HepG2 (cell line): ENCODE results near the gene ETV5. TPM values are rescaled to one million over a fixed set of nuclear protein-coding genes. Genes with fewer than 3 reads are reported as not detected.

Experiments used
- ATAC-seq: fragments of 200-7000 bp; cut with Tn5 transposase; 3 replicates; pipeline ENCODE4 v1.9.1; 2020; ENCODE audit warnings: mild to moderate bottlenecking, moderate library complexity
- BruUV-seq: library from RNA; stranded (reverse); fragments of 400-500 nt; replicated peaks from 2 replicates; lab custom pipeline; 2021; lab: Mats Ljungman, UMichigan
- CTCF ChIA-PET: fragments of 300-600 bp; formaldehyde crosslinking; extraction: SDS; loops from one replicate; lab custom pipeline; 2021; ENCODE audit warnings: low total read pairs, inconsistent platforms, low intra/inter-chr PET ratio; lab: Yijun Ruan, JAX
- POLR2A ChIA-PET: fragments of 350-600 bp; sonication (Branson Sonifier 250); formaldehyde crosslinking; loops from one replicate; lab custom pipeline; 2020; ENCODE audit warnings: antibody characterized with exemption, inconsistent platforms; lab: Yijun Ruan, JAX
- DNase-seq: peaks from one replicate; pipeline ENCODE4 v3.0.0-alpha.2; 2015; ENCODE audit warnings: low spot score
- FAIRE-seq: peaks from 3 replicates; lab custom pipeline; 2011; peaks lifted over from hg19 to GRCh38; lab: Jason Lieb, UNC
- H2AFZ ChIP-seq: one replicate; pipeline ENCODE4 v1.6.1; 2011; ENCODE audit warnings: low read length, inconsistent platforms
- H3K27ac ChIP-seq: fragments of 300-600 bp; 3 replicates; pipeline ENCODE4 v1.8.0; 2011; ENCODE audit warnings: mixed run types, mild to moderate bottlenecking, mixed read lengths, low read length, inconsistent platforms; ENCODE audit not compliant: insufficient read depth; ENCODE audit errors: extremely low read length
- H3K27me3 ChIP-seq, 2 experiments: fragments of 200-600 bp in 1 of 2; 2 replicates in 1 of 2; 3 replicates in 1 of 2; pipeline versions ENCODE4 v1.6.0 to v1.8.0; 2011; ENCODE audit warnings: low read length in 2 of 2, mild to moderate bottlenecking in 2 of 2, moderate library complexity in 2 of 2, inconsistent platforms in 1 of 2; ENCODE audit not compliant: insufficient read depth in 2 of 2, control insufficient read depth in 1 of 2
- H3K36me3 ChIP-seq, 2 experiments: fragments of 200-600 bp in 1 of 2; replicated peaks in 1 of 2; 2 replicates in 1 of 2; 3 replicates in 1 of 2; pipeline versions ENCODE4 v1.5.1 to v1.8.0; 2011; ENCODE audit warnings: low read length in 2 of 2, inconsistent platforms in 1 of 2; ENCODE audit not compliant: insufficient read depth in 2 of 2, control insufficient read depth in 1 of 2
- H3K4me1 ChIP-seq: 2 replicates; pipeline ENCODE4 v1.5.1; 2012; ENCODE audit warnings: low read length, inconsistent platforms; ENCODE audit not compliant: insufficient read depth
- H3K4me2 ChIP-seq: 2 replicates; pipeline ENCODE4 v1.6.0; 2011; ENCODE audit warnings: low read depth, low read length, inconsistent platforms
- H3K4me3 ChIP-seq, 3 experiments: fragments of 200-600 bp in 1 of 3; sonication (generic), shearing (Covaris generic) in 1 of 3; replicated peaks in 1 of 3; 2 replicates each; pipeline ENCODE4 v1.5.1; 2011 to 2016; ENCODE audit warnings: low read length in 3 of 3, inconsistent platforms in 2 of 3, low read depth in 2 of 3, mild to moderate bottlenecking in 2 of 3, control low read depth in 1 of 3, mixed read lengths in 1 of 3; ENCODE audit not compliant: insufficient read depth in 1 of 3
- H3K79me2 ChIP-seq: one replicate; pipeline ENCODE4 v1.6.1; 2011; ENCODE audit warnings: low read length, inconsistent platforms; ENCODE audit not compliant: insufficient read depth
- H3K9ac ChIP-seq: 2 replicates; pipeline ENCODE4 v1.6.0; 2011; ENCODE audit warnings: mild to moderate bottlenecking, low read depth, low read length, inconsistent platforms; ENCODE audit not compliant: insufficient read depth
- H3K9me3 ChIP-seq: 2 replicates; pipeline ENCODE4 v1.5.1; 2012; ENCODE audit warnings: mild to moderate bottlenecking, low read length
- H4K20me1 ChIP-seq: 2 replicates; pipeline ENCODE4 v1.6.0; 2011; ENCODE audit warnings: inconsistent platforms, mild to moderate bottlenecking, low read length, moderate library complexity; ENCODE audit not compliant: insufficient read depth
- ARID3A ChIP-seq: IDR thresholded peaks from 2 replicates; pipeline ENCODE4 v1.6.1; 2012; ENCODE audit warnings: low read depth, low read length, improper control_type of control experiment
- CAMTA2 ChIP-seq: sonication (generic); formaldehyde crosslinking; IDR thresholded peaks from 2 replicates; pipeline ENCODE4 v1.4.0; 2020; ENCODE audit warnings: mild to moderate bottlenecking, missing genetic modification reagents, borderline replicate concordance
- FIP1L1 ChIP-seq: fragments of 200-400 bp; formaldehyde crosslinking; IDR thresholded peaks from 2 replicates; pipeline ENCODE4 v1.6.1; 2018; ENCODE audit warnings: low read depth, mild to moderate bottlenecking, low read length, moderate library complexity, borderline replicate concordance; ENCODE audit not compliant: insufficient read depth
- NFE2L1 ChIP-seq: sonication (generic); formaldehyde crosslinking; IDR thresholded peaks from 2 replicates; pipeline ENCODE4 v1.4.0; 2020; ENCODE audit warnings: missing genetic modification reagents, mild to moderate bottlenecking, borderline replicate concordance
- PPARG ChIP-seq: conservative IDR thresholded peaks from 2 replicates; pipeline ENCODE4 v1.6.1; 2016; ENCODE audit warnings: missing biosample characterization, missing genetic modification reagents
- RBFOX2 ChIP-seq: fragments of 200-400 bp; formaldehyde crosslinking; IDR thresholded peaks from 2 replicates; pipeline ENCODE4 v1.6.1; 2017; ENCODE audit warnings: low read depth, mild to moderate bottlenecking, low read length
- TIGD3 ChIP-seq: sonication (generic); formaldehyde crosslinking; IDR thresholded peaks from 2 replicates; pipeline ENCODE4 v1.5.1; 2020; ENCODE audit warnings: mild to moderate bottlenecking, missing genetic modification reagents, borderline replicate concordance
- TMF1 ChIP-seq: sonication (generic); formaldehyde crosslinking; IDR thresholded peaks from 2 replicates; pipeline ENCODE4 v1.8.1; 2022; ENCODE audit warnings: low read depth, missing genetic modification reagents
- ZC3H4 ChIP-seq: sonication (generic); formaldehyde crosslinking; IDR thresholded peaks from 2 replicates; pipeline ENCODE4 v1.4.0; 2020; ENCODE audit warnings: missing genetic modification reagents, borderline replicate concordance
- ZFP36 ChIP-seq: fragments of 150-350 bp; IDR thresholded peaks from 2 replicates; pipeline ENCODE4 v1.6.1; 2018; ENCODE audit warnings: borderline replicate concordance, low read length, low read depth; ENCODE audit not compliant: partially characterized antibody
- ZNF333 ChIP-seq: sonication (generic); formaldehyde crosslinking; IDR thresholded peaks from 2 replicates; pipeline ENCODE4 v1.4.0; 2020; ENCODE audit warnings: mild to moderate bottlenecking, missing genetic modification reagents, borderline replicate concordance
- ZNF550 ChIP-seq: sonication (generic); formaldehyde crosslinking; IDR thresholded peaks from 2 replicates; pipeline ENCODE4 v1.4.0; 2020; ENCODE audit warnings: mild to moderate bottlenecking, missing genetic modification reagents, borderline replicate concordance
- ZNF816 ChIP-seq: sonication (generic); formaldehyde crosslinking; IDR thresholded peaks from 2 replicates; pipeline ENCODE4 v1.8.0; 2022; ENCODE audit warnings: missing genetic modification reagents, mild to moderate bottlenecking, borderline replicate concordance
- WGBS: methylation state at CpG from one replicate; pipeline ENCODE4 v1.1.6; 2017; ENCODE audit warnings: low lambda C conversion rate; 5-methylcytosine and 5-hydroxymethylcytosine counted together
- in situ Hi-C: cut with HindIII; loops from 2 replicates; pipeline ENCODE4 v1.10.0; 2017; ENCODE audit warnings: low pct_unique_long_range_greater_than_20kb; ENCODE audit not compliant: extremely low pct_ligation_motif_present
- intact Hi-C: fragments of 100-400 bp; cut with micrococcal nuclease; formaldehyde crosslinking; loops from one replicate; pipeline ENCODE4 v1.10.0; 2022; ENCODE audit not compliant: unreplicated experiment
- polyA plus RNA-seq, 8 experiments: library from polyadenylated mRNA; depleted of rRNA in 3 of 8; stranded (reverse) in 7 of 8; unstranded in 1 of 8; fragments of >200 nt; fragmentation: Illumina TruSeq in 4 of 8; extraction: Trizol in 4 of 8; gene quantifications; 2 replicates each; pipeline versions ENCODE4 v1.2.1 to v1.2.3, GENCODE V29; 2011 to 2016; ENCODE audit warnings: low read depth in 4 of 8, missing spikeins in 1 of 8, mixed read lengths in 1 of 8; ENCODE audit not compliant: insufficient read depth in 1 of 8
- total RNA-seq, 5 experiments: library from RNA; depleted of rRNA; stranded (reverse); fragments of >200 nt; fragmentation: Illumina TruSeq; extraction: Trizol; gene quantifications; 2 replicates each; pipeline ENCODE4 v1.2.3, GENCODE V29; 2016; ENCODE audit warnings: low read depth in 1 of 5
- TF ChIP-seq, protein P1 (sequence below): sonication (generic); formaldehyde crosslinking; IDR thresholded peaks from 2 replicates; pipeline ENCODE4 v1.4.0; 2020; ENCODE audit warnings: mild to moderate bottlenecking, missing genetic modification reagents
- TF ChIP-seq, protein P2 (sequence below): sonication (generic); formaldehyde crosslinking; IDR thresholded peaks from 2 replicates; pipeline ENCODE4 v1.8.0; 2022; ENCODE audit warnings: missing genetic modification reagents, low read depth, mild to moderate bottlenecking, borderline replicate concordance

Gene ETV5
- total and polyA plus RNA-seq, 2 of the 13 experiments (the other 11 are each of a cell fraction or from before 2014, with no cell fraction given), result 52.9 to 57.2 TPM

- TF ChIP-seq, protein P1, sequence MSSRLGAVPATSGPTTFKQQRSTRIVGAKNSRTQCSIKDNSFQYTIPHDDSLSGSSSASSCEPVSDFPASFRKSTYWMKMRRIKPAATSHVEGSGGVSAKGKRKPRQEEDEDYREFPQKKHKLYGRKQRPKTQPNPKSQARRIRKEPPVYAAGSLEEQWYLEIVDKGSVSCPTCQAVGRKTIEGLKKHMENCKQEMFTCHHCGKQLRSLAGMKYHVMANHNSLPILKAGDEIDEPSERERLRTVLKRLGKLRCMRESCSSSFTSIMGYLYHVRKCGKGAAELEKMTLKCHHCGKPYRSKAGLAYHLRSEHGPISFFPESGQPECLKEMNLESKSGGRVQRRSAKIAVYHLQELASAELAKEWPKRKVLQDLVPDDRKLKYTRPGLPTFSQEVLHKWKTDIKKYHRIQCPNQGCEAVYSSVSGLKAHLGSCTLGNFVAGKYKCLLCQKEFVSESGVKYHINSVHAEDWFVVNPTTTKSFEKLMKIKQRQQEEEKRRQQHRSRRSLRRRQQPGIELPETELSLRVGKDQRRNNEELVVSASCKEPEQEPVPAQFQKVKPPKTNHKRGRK (CRISPR knock-in tag), result no peak
- TF ChIP-seq ZFP36 (no peak), PPARG (CRISPR knock-in tag) (no peak)
These were observed 14.6 kb downstream of the ETV5 start (continued) for GRCh38 chr3:186094271-186094670.

DNA sequence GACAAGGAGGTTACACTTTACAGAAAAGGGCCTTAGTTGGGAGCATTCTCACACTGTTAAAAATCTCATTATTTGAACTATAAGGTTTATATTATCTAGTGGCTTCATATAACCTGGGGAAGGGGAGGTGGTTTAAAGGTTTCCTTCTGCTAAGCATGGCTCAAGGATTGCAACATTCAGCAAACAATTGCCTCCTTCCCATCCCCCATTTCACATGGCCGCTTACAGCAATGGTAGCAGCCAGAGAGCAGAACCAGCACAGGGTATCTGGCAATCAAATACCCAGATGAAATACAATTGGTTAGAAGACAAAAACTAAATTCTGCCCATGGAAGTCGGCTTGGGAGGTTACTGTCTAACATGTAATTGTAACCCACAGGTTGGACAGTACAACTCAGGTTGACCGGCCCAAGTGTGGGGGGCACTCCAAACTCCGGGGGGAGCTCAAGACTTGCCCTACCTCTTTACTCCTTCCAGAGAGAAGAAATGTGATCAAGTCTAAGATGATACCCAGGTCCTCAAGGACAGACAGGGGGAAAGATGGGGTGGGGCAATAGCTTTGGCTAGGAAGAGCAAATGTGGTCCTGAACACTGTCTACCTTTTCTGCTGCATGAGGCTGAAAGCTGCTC is 15.5 kb downstream of the ETV5 start:
- 49% methylated on average over 4 of the region's 4 CpGs for WGBS
- ATAC-seq, result no peak
- CTCF ChIA-PET, result no interaction called here
- TF ChIP-seq ZNF816 (CRISPR knock-in tag) (no peak; the same call in 1 of the 2 replicates), FIP1L1 (no peak), ZNF550 (CRISPR knock-in tag) (no peak), RBFOX2 (no peak), TIGD3 (CRISPR knock-in tag) (no peak), NFE2L1 (no peak), CAMTA2 (no peak), ZNF333 (CRISPR knock-in tag) (no peak), ZC3H4 (no peak), TMF1 (CRISPR knock-in tag) (no peak), ARID3A (no peak)
- TF ChIP-seq, protein P2, sequence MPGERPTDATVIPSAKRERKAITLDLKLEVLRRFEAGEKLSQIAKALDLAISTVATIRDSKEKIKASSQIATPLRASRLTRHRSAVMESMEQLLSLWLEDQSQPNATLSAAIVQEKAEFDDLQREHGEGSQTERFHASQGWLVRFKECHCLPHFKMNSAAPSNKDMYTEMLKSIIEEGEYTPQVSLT, result no peak

More for the DNA sequence above, 15.5 kb downstream of the ETV5 start:
- H3K4me3 ChIP-seq, result no peak overlapping the region; a peak in 1 of 6 replicates
- no peak for FAIRE-seq
- peaks cover 64% of the 10 kb centered on the region for H3K79me2 ChIP-seq
- BruUV-seq, result no TSS peak
- H4K20me1 ChIP-seq, result 0 out of 2 replicates have a peak, but pooled peaks cover 4% of the 10 kb centered on the region
- H2AFZ ChIP-seq, result no peak overlapping the region
- peaks cover 93% of the 10 kb centered on the region for H3K4me1 ChIP-seq
- POLR2A ChIA-PET, result interaction anchor here (1.5 to 3.9 kb wide), 2 partner anchors 10 to 16 kb away, joined by 5 to 32 read pairs; partner anchors contain the start of gene ETV5
- H3K36me3 ChIP-seq, result peaks cover 11 to 36% of the 10 kb centered on the region in 2 experiments
- H3K9ac ChIP-seq, result no peak overlapping the region; the same call in 1 of the 2 replicates
- in situ Hi-C loops (no loop called here), intact Hi-C loops (loop anchor here (2.0 to 10.0 kb wide), 2 partner anchors 13 to 109 kb away; no protein-coding TSS in a partner anchor)
- H3K27ac ChIP-seq, result peak overlapping the region; percentile 48
- peak overlapping the region; percentile 28 for H3K4me2 ChIP-seq
- no peaks in the 10 kb centered on the region for H3K9me3 ChIP-seq
- H3K27me3 ChIP-seq, result no peaks in the 10 kb centered on the region
- peak; percentile 58 for DNase-seq
